ENCODE measurements around the gene FHOD1.

DNA sequence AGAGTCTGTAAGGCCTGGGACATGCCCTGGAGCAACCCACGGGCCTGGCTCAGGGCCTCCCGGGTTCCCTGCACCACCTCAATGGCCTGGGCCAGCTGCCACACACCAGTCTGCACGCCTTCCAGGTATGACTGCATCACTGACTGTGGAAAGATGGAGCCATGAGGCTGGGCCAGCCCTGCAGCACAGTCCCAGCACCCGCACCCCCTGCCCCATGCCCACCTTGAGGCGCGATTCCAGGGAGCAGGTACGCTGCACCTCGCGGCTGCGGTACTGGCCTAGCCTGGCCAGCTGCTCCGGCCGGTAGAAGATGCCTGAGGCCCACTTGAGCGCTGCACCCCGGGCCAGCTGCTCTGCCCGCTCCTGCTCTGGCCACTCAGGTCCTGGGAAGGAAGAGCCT, 58.5 kb downstream of the FHOD1 start:
- TF ChIP-seq, protein P1, sequence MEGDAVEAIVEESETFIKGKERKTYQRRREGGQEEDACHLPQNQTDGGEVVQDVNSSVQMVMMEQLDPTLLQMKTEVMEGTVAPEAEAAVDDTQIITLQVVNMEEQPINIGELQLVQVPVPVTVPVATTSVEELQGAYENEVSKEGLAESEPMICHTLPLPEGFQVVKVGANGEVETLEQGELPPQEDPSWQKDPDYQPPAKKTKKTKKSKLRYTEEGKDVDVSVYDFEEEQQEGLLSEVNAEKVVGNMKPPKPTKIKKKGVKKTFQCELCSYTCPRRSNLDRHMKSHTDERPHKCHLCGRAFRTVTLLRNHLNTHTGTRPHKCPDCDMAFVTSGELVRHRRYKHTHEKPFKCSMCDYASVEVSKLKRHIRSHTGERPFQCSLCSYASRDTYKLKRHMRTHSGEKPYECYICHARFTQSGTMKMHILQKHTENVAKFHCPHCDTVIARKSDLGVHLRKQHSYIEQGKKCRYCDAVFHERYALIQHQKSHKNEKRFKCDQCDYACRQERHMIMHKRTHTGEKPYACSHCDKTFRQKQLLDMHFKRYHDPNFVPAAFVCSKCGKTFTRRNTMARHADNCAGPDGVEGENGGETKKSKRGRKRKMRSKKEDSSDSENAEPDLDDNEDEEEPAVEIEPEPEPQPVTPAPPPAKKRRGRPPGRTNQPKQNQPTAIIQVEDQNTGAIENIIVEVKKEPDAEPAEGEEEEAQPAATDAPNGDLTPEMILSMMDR (IDR thresholded peaks at IDR 0.05): no peak
- no peak for TF ChIP-seq POLR2A (IDR thresholded peaks at IDR 0.05)
